ENCODE measurements around the gene EID3.

EID3 gene

GRCh38 chr12:104351057-104351983, 47.8 kb downstream of the EID3 start:
- H3K4me1 ChIP-seq (ENCODE audit: control insufficient read depth, insufficient read depth, low read length): no peaks in the 10 kb centered on the region
- H3K36me3 ChIP-seq (ENCODE audit: control insufficient read depth, insufficient read depth, low read length): peaks cover 10% of the 10 kb centered on the region
- H3K27me3 ChIP-seq (ENCODE audit: control insufficient read depth, insufficient read depth, low read length): no peaks in the 10 kb centered on the region

GRCh38 chr12:104352106-104352713, 48.7 kb downstream of the EID3 start:
- Histone ChIP-seq H3K4me3 (ENCODE audit: low read length) (no peak overlapping the region), H3K4me1 (ENCODE audit: control insufficient read depth, insufficient read depth, low read length) (no peaks in the 10 kb centered on the region), H3K27me3 (ENCODE audit: control insufficient read depth, insufficient read depth, low read length) (no peaks in the 10 kb centered on the region), H3K9ac (ENCODE audit: low read length) (no peak overlapping the region), H3K27ac (ENCODE audit: low read depth, low read length) (no peak overlapping the region), H3K36me3 (ENCODE audit: control insufficient read depth, insufficient read depth, low read length) (peaks cover 9% of the 10 kb centered on the region)

More at GRCh38 chr12:104351057-104351983, 47.8 kb downstream of the EID3 start:
- Histone ChIP-seq H3K4me3 (ENCODE audit: low read length) (no peak overlapping the region), H3K27ac (ENCODE audit: low read depth, low read length) (no peak overlapping the region), H3K9ac (ENCODE audit: low read length) (no peak overlapping the region)

GRCh38 chr12:104353012-104353981, 49.8 kb downstream of the EID3 start:
- Histone ChIP-seq H3K27me3 (ENCODE audit: control insufficient read depth, insufficient read depth, low read length) (no peaks in the 10 kb centered on the region), H3K9ac (ENCODE audit: low read length) (no peak overlapping the region), H3K36me3 (ENCODE audit: control insufficient read depth, insufficient read depth, low read length) (peaks cover 6% of the 10 kb centered on the region), H3K4me3 (ENCODE audit: low read length) (no peak overlapping the region), H3K4me1 (ENCODE audit: control insufficient read depth, insufficient read depth, low read length) (no peaks in the 10 kb centered on the region), H3K27ac (ENCODE audit: low read depth, low read length) (no peak overlapping the region)

GRCh38 chr12:104354167-104354867, 50.8 kb downstream of the EID3 start:
- no peaks in the 10 kb centered on the region for H3K4me1 ChIP-seq (ENCODE audit: control insufficient read depth, insufficient read depth, low read length)
- H3K36me3 ChIP-seq (ENCODE audit: control insufficient read depth, insufficient read depth, low read length): peaks cover 6% of the 10 kb centered on the region
- H3K9ac ChIP-seq (ENCODE audit: low read length): no peak overlapping the region
- no peak overlapping the region for H3K27ac ChIP-seq (ENCODE audit: low read depth, low read length)
- H3K4me3 ChIP-seq (ENCODE audit: low read length): no peak overlapping the region
- no peaks in the 10 kb centered on the region for H3K27me3 ChIP-seq (ENCODE audit: control insufficient read depth, insufficient read depth, low read length)

All from rectal smooth muscle tissue (tissue), 1 donor.